HFFc6 (cell line): ENCODE measurements around the gene FLOT1. TPM values are rescaled to one million over a fixed set of nuclear protein-coding genes. Genes with fewer than 3 reads are reported as not detected.

ENCODE experiments used
- DNase-seq: peaks from one replicate; pipeline ENCODE4 v3.0.0-alpha.2; 2018
- H3K27ac Mint-ChIP-seq: 2 replicates; pipeline ENCODE4 v1.8.0; 2020; ENCODE audit warnings: mild to moderate bottlenecking, mixed read lengths
- H3K27me3 Mint-ChIP-seq: 2 replicates; pipeline ENCODE4 v1.8.0; 2021; ENCODE audit warnings: mild to moderate bottlenecking, moderate library complexity, mixed read lengths; ENCODE audit not compliant: insufficient read depth
- H3K36me3 Mint-ChIP-seq: 2 replicates; pipeline ENCODE4 v1.8.0; 2021; ENCODE audit warnings: low read depth, mixed read lengths
- H3K4me1 Mint-ChIP-seq: 2 replicates; pipeline ENCODE4 v1.8.0; 2020; ENCODE audit warnings: low read depth, mixed read lengths
- H3K4me3 Mint-ChIP-seq: 2 replicates; pipeline ENCODE4 v1.8.0; 2020; ENCODE audit warnings: mild to moderate bottlenecking, moderate library complexity, mixed read lengths
- H3K9me3 Mint-ChIP-seq: 2 replicates; pipeline ENCODE4 v1.8.0; 2020; ENCODE audit warnings: mild to moderate bottlenecking, mixed read lengths
- total RNA-seq, 6 experiments: library from RNA; stranded (reverse); fragmentation: NEBNext Ultra II Directional; extraction: Animal tissue kit (Norgen Biotek cat#: 25700); gene quantifications; 2 replicates in 1 of 6; 3 replicates in 5 of 6; pipeline ENCODE4 v1.2.3, GENCODE V29; 2021
- TF ChIP-seq, protein P1 (sequence below): fragments of 200-600 bp; sonication (generic); IDR thresholded peaks from 2 replicates; pipeline ENCODE4 v1.5.0; 2021; ENCODE audit warnings: antibody characterized with exemption, mild to moderate bottlenecking

FLOT1 gene
- total RNA-seq, 6 experiments from 2014 or later, result 218 to 286 (median 236) TPM

DNA sequence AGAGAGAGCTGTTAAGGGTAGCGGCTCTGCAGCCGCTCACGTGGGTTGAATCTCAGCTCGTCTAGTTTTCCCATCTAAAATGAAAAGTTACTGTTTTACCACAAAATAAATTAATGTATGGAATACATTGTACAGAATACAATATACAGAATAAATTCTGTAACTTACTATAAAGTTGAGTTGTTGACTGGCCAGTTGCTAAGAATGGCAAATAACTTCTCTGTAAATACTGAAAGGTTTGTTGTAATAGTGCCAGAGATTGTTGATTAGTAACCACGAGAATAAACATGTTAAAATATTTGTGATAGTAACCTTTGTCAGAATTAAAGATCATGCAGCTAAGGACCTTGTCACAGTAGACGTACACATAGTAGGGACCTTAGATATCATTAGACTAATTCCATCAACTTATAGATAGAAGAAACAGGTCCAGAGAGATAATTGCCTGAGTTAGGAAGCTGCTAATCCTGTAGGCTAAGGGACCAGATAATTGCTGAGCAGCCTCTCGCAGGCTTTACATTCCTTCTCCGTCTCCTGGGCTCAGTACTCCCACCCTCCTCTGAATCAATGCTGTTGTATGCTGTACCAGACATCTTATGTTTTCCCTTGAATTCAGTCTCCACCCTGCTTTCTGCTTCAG, 51.2 kb downstream of the FLOT1 start:
- no peak for DNase-seq
- Mint-ChIP-seq H3K27me3 (peaks cover 3% of the 10 kb centered on the region; the same call in 1 of the 2 replicates), H3K9me3 (no peaks in the 10 kb centered on the region), H3K27ac (peak overlapping the region; percentile 89), H3K36me3 (peaks cover 9% of the 10 kb centered on the region), H3K4me3 (peak overlapping the region; percentile 90), H3K4me1 (peaks cover 56% of the 10 kb centered on the region)
- TF ChIP-seq, protein P1, sequence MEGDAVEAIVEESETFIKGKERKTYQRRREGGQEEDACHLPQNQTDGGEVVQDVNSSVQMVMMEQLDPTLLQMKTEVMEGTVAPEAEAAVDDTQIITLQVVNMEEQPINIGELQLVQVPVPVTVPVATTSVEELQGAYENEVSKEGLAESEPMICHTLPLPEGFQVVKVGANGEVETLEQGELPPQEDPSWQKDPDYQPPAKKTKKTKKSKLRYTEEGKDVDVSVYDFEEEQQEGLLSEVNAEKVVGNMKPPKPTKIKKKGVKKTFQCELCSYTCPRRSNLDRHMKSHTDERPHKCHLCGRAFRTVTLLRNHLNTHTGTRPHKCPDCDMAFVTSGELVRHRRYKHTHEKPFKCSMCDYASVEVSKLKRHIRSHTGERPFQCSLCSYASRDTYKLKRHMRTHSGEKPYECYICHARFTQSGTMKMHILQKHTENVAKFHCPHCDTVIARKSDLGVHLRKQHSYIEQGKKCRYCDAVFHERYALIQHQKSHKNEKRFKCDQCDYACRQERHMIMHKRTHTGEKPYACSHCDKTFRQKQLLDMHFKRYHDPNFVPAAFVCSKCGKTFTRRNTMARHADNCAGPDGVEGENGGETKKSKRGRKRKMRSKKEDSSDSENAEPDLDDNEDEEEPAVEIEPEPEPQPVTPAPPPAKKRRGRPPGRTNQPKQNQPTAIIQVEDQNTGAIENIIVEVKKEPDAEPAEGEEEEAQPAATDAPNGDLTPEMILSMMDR, result no peak

DNA sequence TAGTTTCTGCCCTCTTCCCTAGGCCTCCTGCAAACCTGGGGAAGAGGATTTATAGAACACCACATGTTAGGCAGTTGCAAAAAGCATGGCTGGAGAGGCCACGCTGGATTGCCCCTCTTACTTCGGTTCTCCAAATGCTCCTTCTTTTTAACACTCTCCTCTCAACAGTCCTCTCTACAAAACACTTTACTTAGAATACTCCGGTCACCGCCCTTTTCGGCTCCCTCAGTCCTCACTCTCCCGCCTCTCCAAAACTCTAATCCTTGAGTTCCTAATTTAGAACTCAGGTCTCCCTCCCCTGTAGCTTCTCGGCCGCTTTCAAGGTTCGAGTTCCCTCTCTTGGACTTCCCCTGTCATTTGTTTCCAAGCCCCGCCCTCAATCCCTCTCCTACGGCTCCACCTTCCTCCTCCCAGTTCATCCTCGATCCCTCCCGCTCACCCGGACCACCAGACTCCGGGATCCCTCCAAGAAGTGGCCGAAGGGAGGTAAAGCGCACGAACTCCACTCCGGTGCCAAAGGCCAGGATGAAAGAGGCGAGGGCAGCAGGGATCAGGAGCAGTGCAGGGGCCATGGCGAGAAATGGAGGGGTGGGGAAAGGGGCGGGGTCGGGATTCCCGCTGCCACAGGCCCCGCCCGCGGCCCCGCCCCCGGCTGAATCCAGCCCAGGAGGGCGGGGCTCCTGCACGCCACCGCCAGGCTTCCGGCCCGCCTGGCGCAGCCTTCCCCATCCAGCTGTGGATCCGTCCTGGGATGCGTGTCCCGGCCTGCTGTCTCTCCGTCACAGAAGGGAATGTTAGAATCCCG, 51.9 kb downstream of the FLOT1 start, which contains the start of gene NRM:
Gene NRM (minus strand): TSS at position 582 of the 805 bp plus-strand sequence. CDS start 10 bp downstream, at position 572.
- Mint-ChIP-seq H3K36me3 (peaks cover 16% of the 10 kb centered on the region), H3K4me3 (peak within 1 kb of the TSS; percentile 90)
- DNase-seq, result peak; percentile 81

DNA sequence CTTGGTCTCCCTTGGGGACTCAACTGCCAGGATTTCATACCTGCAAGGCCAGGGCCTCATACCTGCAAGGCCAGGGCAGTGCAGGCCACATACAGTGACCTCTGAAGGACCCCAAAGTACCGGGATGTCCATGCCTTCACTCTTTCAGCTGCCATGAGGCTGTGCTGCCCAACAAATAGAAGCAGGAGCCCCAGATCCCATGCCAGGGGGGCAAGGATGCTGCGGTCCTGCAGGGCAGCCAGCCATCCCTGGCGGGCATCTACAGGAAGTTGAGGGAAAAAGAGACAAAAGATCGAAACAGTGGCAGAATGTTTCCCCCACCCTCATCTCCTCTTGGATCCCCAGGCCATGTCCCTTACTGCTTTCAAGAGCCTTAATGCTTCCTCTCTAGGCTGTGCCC, 52.5 kb downstream of the FLOT1 start:
- H3K27ac Mint-ChIP-seq, result peak overlapping the region; percentile 90
- TF ChIP-seq, protein P1, result no peak
- H3K4me1 Mint-ChIP-seq, result peaks cover 58% of the 10 kb centered on the region
- H3K9me3 Mint-ChIP-seq, result no peaks in the 10 kb centered on the region; the same call in 1 of the 2 replicates
- peaks cover 3% of the 10 kb centered on the region for H3K27me3 Mint-ChIP-seq
- no peak for DNase-seq
- peak overlapping the region; percentile 90 for H3K4me3 Mint-ChIP-seq
- peaks cover 22% of the 10 kb centered on the region for H3K36me3 Mint-ChIP-seq

More for the DNA sequence above, 51.9 kb downstream of the FLOT1 start, which contains the start of gene NRM:
- Mint-ChIP-seq H3K9me3 (no peaks in the 10 kb centered on the region), H3K4me1 (peaks cover 57% of the 10 kb centered on the region), H3K27ac (peak within 1 kb of the TSS; percentile 90), H3K27me3 (peaks cover 3% of the 10 kb centered on the region)
- TF ChIP-seq, protein P1, result no peak

DNA sequence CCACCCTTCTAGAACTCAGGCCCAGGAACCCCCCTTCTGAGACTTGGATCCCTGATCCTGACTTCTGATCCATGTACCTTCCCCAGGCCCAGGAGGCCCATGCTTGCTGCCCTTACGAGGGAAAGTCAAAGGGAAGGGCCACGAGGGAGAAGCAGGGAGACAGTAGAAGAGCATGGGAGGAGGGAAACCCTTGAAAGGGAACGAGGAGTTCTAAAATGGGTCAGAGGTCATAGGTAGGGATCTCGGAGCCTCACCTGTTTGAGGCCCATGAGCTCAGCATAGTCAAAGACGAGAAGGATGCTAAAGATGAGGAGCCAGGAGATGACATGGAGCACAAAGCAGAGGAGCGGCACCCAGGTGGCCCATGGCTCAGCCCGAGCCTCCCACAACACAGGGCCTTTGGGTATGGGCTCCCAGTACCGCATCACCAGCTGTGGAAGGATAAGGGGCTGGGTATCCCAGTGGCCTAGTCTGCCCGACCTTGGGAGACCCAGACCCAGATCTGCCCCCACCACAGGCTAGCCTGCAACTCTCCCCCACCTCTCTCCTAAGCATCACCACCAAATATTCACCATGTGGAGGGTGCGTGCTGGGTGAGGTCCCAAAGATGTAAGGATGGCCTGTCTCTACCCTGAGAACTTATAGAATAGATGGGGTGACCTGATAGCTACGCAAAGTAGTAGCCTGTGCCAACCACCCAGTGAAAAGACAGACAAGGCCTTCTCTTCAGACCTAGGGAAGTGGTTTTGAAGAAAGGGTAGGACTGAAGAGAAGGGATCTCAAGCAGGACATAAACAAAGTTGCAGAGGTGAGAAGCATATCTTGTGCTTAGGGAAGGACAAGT, 53.2 kb downstream of the FLOT1 start:
- H3K36me3 Mint-ChIP-seq, result peaks cover 28% of the 10 kb centered on the region
- peak overlapping the region; percentile 90 for H3K27ac Mint-ChIP-seq
- TF ChIP-seq, protein P1, result no peak
- DNase-seq, result no peak
- H3K4me3 Mint-ChIP-seq, result peak overlapping the region; percentile 90
- H3K4me1 Mint-ChIP-seq, result peaks cover 57% of the 10 kb centered on the region
- peaks cover 3% of the 10 kb centered on the region for H3K27me3 Mint-ChIP-seq
- no peaks in the 10 kb centered on the region; the same call in 1 of the 2 replicates for H3K9me3 Mint-ChIP-seq

DNA sequence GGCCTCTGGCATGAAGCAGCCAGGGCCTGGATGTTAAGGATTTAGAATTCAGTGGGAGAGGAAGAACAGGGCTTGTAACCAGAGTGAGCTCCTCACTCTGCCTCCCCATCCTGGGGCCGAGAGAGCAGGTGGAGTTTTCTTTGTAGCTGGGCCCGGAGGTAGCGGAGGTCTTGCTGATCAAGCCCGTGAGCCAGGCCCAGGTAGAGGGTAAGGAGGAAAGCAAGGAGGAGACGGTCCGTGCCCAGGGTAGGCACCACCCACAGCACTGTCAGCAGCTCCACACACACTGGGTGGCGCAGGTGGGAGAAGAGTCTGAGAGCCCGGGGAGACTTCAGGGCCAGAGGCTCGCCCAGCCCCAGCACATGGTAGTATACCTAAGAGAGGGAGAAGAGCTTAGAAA, 53.9 kb downstream of the FLOT1 start:
- Mint-ChIP-seq H3K4me3 (peak overlapping the region; percentile 92), H3K27ac (peak overlapping the region; percentile 95), H3K27me3 (peaks cover 3% of the 10 kb centered on the region), H3K36me3 (peaks cover 34% of the 10 kb centered on the region), H3K9me3 (no peaks in the 10 kb centered on the region; the same call in 1 of the 2 replicates), H3K4me1 (peaks cover 57% of the 10 kb centered on the region)
- TF ChIP-seq, protein P1, result no peak
- no peak for DNase-seq
